Measurements from ENCODE around the gene MYO1H. TPM values are rescaled to one million over a fixed set of nuclear protein-coding genes. Genes with fewer than 3 reads are reported as not detected.
"Not testable (repeated sequence)": the region's sequence is repeated elsewhere in the genome, so short reads cannot be mapped to it uniquely, and the experiment has no call there.

MYO1H gene
- total and polyA plus RNA-seq, 4 donors, result 0.06 to 0.15 (median 0.09) TPM; not detected in 1

GRCh38 chr12:109435428-109436187, 87.9 kb downstream of the MYO1H start:
- Histone ChIP-seq H3K9me3 (ENCODE audit: control insufficient read depth in 4 of 4, insufficient read depth in 3 of 4, low read length in 3 of 4) (no peaks in the 10 kb centered on the region), H3K9ac (ENCODE audit: insufficient read depth in 1 of 2, low read length in 2 of 2) (no peak overlapping the region), H3K27ac (ENCODE audit: low read depth in 1 of 2, low read length in 1 of 2) (peak overlapping the region in 1 of 2 donors; percentile 73), H3K27me3 (ENCODE audit: control insufficient read depth in 3 of 3, insufficient read depth in 3 of 3, low read length in 2 of 3) (no peaks in the 10 kb centered on the region), H3K36me3 (ENCODE audit: control insufficient read depth in 4 of 4, insufficient read depth in 4 of 4, low read length in 4 of 4) (no peaks in the 10 kb centered on the region), H3K4me1 (ENCODE audit: control insufficient read depth in 5 of 5, insufficient read depth in 5 of 5, low read length in 5 of 5) (peaks cover 0 to 7% (median 3%) of the 10 kb centered on the region in 5 donors), H3K4me3 (no peak overlapping the region)
- no peak for TF ChIP-seq CTCF (IDR thresholded peaks at IDR 0.05; ENCODE audit: control extremely low read depth, extremely low read depth)
- peak in 1 of 3 donors; percentile 58 for DNase-seq
- no peak for ATAC-seq (ENCODE audit: insufficient read depth, low FRiP score)
- WGBS, 2 donors, result 72 to 86% methylated on average over 17 of the region's 17 CpGs

- H3K9ac ChIP-seq (ENCODE audit: insufficient read depth in 1 of 2, low read length in 2 of 2), result no peak overlapping the region
- no peak for ATAC-seq (ENCODE audit: insufficient read depth, low FRiP score)
- no peak for TF ChIP-seq CTCF (IDR thresholded peaks at IDR 0.05; ENCODE audit: control extremely low read depth, extremely low read depth)
- H3K4me3 ChIP-seq, result no peak overlapping the region
- no peaks in the 10 kb centered on the region for H3K36me3 ChIP-seq (ENCODE audit: control insufficient read depth in 4 of 4, insufficient read depth in 4 of 4, low read length in 4 of 4)
- no peaks in the 10 kb centered on the region for H3K9me3 ChIP-seq (ENCODE audit: control insufficient read depth in 4 of 4, insufficient read depth in 3 of 4, low read length in 3 of 4)
- H3K4me1 ChIP-seq (ENCODE audit: control insufficient read depth in 5 of 5, insufficient read depth in 5 of 5, low read length in 5 of 5), result peaks cover 0 to 7% (median 3%) of the 10 kb centered on the region in 5 donors
- H3K27me3 ChIP-seq (ENCODE audit: control insufficient read depth in 3 of 3, insufficient read depth in 3 of 3, low read length in 2 of 3), result no peaks in the 10 kb centered on the region
- H3K27ac ChIP-seq (ENCODE audit: low read depth in 1 of 2, low read length in 1 of 2), result no peak overlapping the region
- DNase-seq, result no peak
- 74 to 78% methylated on average over 7 of the region's 7 CpGs for WGBS, 2 donors
These were observed 88.5 kb downstream of the MYO1H start for GRCh38 chr12:109436188-109436560.

- no peaks in the 10 kb centered on the region for H3K27me3 ChIP-seq (ENCODE audit: control insufficient read depth in 3 of 3, insufficient read depth in 3 of 3, low read length in 2 of 3)
- H3K9ac ChIP-seq (ENCODE audit: insufficient read depth in 1 of 2, low read length in 2 of 2), result no peak overlapping the region
- no peak overlapping the region for H3K4me3 ChIP-seq
- 89 to 90% methylated on average over 6 of the region's 6 CpGs for WGBS, 2 donors
- DNase-seq (no peak), ATAC-seq (ENCODE audit: insufficient read depth, low FRiP score) (no peak)
- peaks cover 0 to 7% (median 2%) of the 10 kb centered on the region in 5 donors for H3K4me1 ChIP-seq (ENCODE audit: control insufficient read depth in 5 of 5, insufficient read depth in 5 of 5, low read length in 5 of 5)
- H3K9me3 ChIP-seq (ENCODE audit: control insufficient read depth in 4 of 4, insufficient read depth in 3 of 4, low read length in 3 of 4), result no peaks in the 10 kb centered on the region
- H3K36me3 ChIP-seq (ENCODE audit: control insufficient read depth in 4 of 4, insufficient read depth in 4 of 4, low read length in 4 of 4), result peaks cover 0 to 2% (median 0%) of the 10 kb centered on the region in 4 donors
- TF ChIP-seq CTCF (IDR thresholded peaks at IDR 0.05; ENCODE audit: control extremely low read depth, extremely low read depth), result no peak
- H3K27ac ChIP-seq (ENCODE audit: low read depth in 1 of 2, low read length in 1 of 2), result no peak overlapping the region
These were observed 91.5 kb downstream of the MYO1H start for GRCh38 chr12:109439181-109439580.

- not testable (repeated sequence) for H3K9me3 ChIP-seq (ENCODE audit: control insufficient read depth in 4 of 4, insufficient read depth in 3 of 4, low read length in 3 of 4); H3K27me3 ChIP-seq (ENCODE audit: control insufficient read depth in 3 of 3, insufficient read depth in 3 of 3, low read length in 2 of 3); H3K4me3 ChIP-seq; H3K36me3 ChIP-seq (ENCODE audit: control insufficient read depth in 4 of 4, insufficient read depth in 4 of 4, low read length in 4 of 4); ATAC-seq (ENCODE audit: insufficient read depth, low FRiP score); H3K27ac ChIP-seq (ENCODE audit: low read depth in 1 of 2, low read length in 1 of 2); H3K9ac ChIP-seq (ENCODE audit: insufficient read depth in 1 of 2, low read length in 2 of 2); H3K4me1 ChIP-seq (ENCODE audit: control insufficient read depth in 5 of 5, insufficient read depth in 5 of 5, low read length in 5 of 5); DNase-seq
- 95 to 97% methylated on average over 13 of the region's 13 CpGs for WGBS, 2 donors
These were observed 92.3 kb downstream of the MYO1H start for GRCh38 chr12:109439951-109440350.
